Thoracic aorta (tissue), 2 donors: Measurements from ENCODE around the gene SCD. TPM values are rescaled to one million over a fixed set of nuclear protein-coding genes. Genes with fewer than 3 reads are reported as not detected.
A peak's percentile ranks its signal among the peaks of the same experiment; 100 is the strongest.

ENCODE experiments used
- ATAC-seq: fragments of 150-250 bp; one replicate; pipeline ENCODE4 v1.8.0; 2017; ENCODE audit warnings: low read depth; ENCODE audit not compliant: insufficient number of reproducible peaks, low FRiP score
- DNase-seq: peaks from one replicate; pipeline ENCODE4 v3.0.0-alpha.2; 2020; ENCODE audit warnings: low spot score
- H3K27ac ChIP-seq, 2 donors: fragments of 200-600 bp; sonication (generic); 1 replicate in 1 of 2; 2 replicates in 1 of 2; pipeline ENCODE4 v1.5.1; 2016; ENCODE audit warnings: mild to moderate bottlenecking in 2 of 2, moderate library complexity in 2 of 2
- H3K27me3 ChIP-seq: fragments of 200-600 bp; sonication (generic); replicated peaks from 2 replicates; pipeline ENCODE4 v1.6.0; 2016; ENCODE audit warnings: mild to moderate bottlenecking; ENCODE audit not compliant: insufficient read depth
- H3K36me3 ChIP-seq: fragments of 200-600 bp; sonication (generic); one replicate; pipeline ENCODE4 v1.5.1; 2016
- H3K4me1 ChIP-seq, 2 donors: fragments of 200-600 bp; sonication (generic); 1 replicate in 1 of 2; 2 replicates in 1 of 2; pipeline versions ENCODE4 v1.5.1 to v1.6.0; 2016; ENCODE audit warnings: low read depth in 2 of 2, mild to moderate bottlenecking in 1 of 2; ENCODE audit not compliant: control insufficient read depth in 1 of 2
- H3K4me3 ChIP-seq: fragments of 200-600 bp; sonication (generic); 2 replicates; pipeline ENCODE4 v1.5.1; 2016; ENCODE audit warnings: mild to moderate bottlenecking
- H3K9me3 ChIP-seq: fragments of 200-600 bp; sonication (generic); 2 replicates; pipeline ENCODE4 v1.5.1; 2016
- CTCF ChIP-seq: fragments of 200-600 bp; sonication (generic); IDR thresholded peaks from one replicate; pipeline ENCODE4 v1.5.1; 2019; ENCODE audit warnings: antibody characterized with exemption
- total RNA-seq, 2 donors: library from RNA; depleted of rRNA; stranded (reverse); fragments of >200 nt; gene quantifications; one replicate each; pipeline versions ENCODE4 v1.1.0 to v1.2.3, GENCODE V29; 2016

The SCD gene
- total RNA-seq, 2 donors from 2014 or later: 12.8 to 16.7 TPM

GRCh38 chr10:100339236-100339635, 7.8 kb upstream of the SCD start:
- Histone ChIP-seq H3K27ac (no peak overlapping the region), H3K4me3 (no peak overlapping the region), H3K9me3 (no peaks in the 10 kb centered on the region), H3K27me3 (no peaks in the 10 kb centered on the region), H3K36me3 (no peaks in the 10 kb centered on the region), H3K4me1 (no peaks in the 10 kb centered on the region)
- no peak for TF ChIP-seq CTCF
- no peak for ATAC-seq
- DNase-seq: no peak

- no peak for DNase-seq
- no peak overlapping the region for H3K4me3 ChIP-seq
- no peaks in the 10 kb centered on the region for H3K9me3 ChIP-seq
- peaks cover 0 to 4% of the 10 kb centered on the region in 2 donors for H3K4me1 ChIP-seq
- ATAC-seq: no peak
- TF ChIP-seq CTCF: no peak
- no peaks in the 10 kb centered on the region for H3K27me3 ChIP-seq
- H3K36me3 ChIP-seq: no peaks in the 10 kb centered on the region
- H3K27ac ChIP-seq: no peak overlapping the region
Observed at GRCh38 chr10:100340948-100341847, 5.8 kb upstream of the SCD start.

- Histone ChIP-seq H3K9me3 (no peaks in the 10 kb centered on the region), H3K27me3 (no peaks in the 10 kb centered on the region), H3K27ac (no peak overlapping the region), H3K4me1 (peaks cover 0 to 4% of the 10 kb centered on the region in 2 donors), H3K4me3 (no peak overlapping the region), H3K36me3 (no peaks in the 10 kb centered on the region)
- peak; percentile 29 for TF ChIP-seq CTCF
- ATAC-seq: no peak
- no peak for DNase-seq
Observed at GRCh38 chr10:100341953-100342626, 4.9 kb upstream of the SCD start.

GRCh38 chr10:100342627-100342972, 4.4 kb upstream of the SCD start:
- DNase-seq: no peak
- Histone ChIP-seq H3K27ac (no peak overlapping the region), H3K36me3 (no peaks in the 10 kb centered on the region), H3K4me1 (peaks cover 0 to 6% of the 10 kb centered on the region in 2 donors), H3K27me3 (no peaks in the 10 kb centered on the region), H3K9me3 (no peaks in the 10 kb centered on the region), H3K4me3 (no peak overlapping the region)
- TF ChIP-seq CTCF: no peak
- no peak for ATAC-seq

- no peak for ATAC-seq
Observed at GRCh38 chr10:100344241-100344788, 2.7 kb upstream of the SCD start.

More at GRCh38 chr10:100344241-100344788, 2.7 kb upstream of the SCD start:
- Histone ChIP-seq H3K27ac (no peak overlapping the region), H3K27me3 (no peaks in the 10 kb centered on the region), H3K4me1 (peaks cover 0 to 21% of the 10 kb centered on the region in 2 donors), H3K4me3 (no peak overlapping the region), H3K9me3 (no peaks in the 10 kb centered on the region), H3K36me3 (no peaks in the 10 kb centered on the region)
- no peak for TF ChIP-seq CTCF
- no peak for DNase-seq
